RPMI7951 (cell line): Measurements from ENCODE around the gene ZFAND6. TPM values are rescaled to one million over a fixed set of nuclear protein-coding genes. Genes with fewer than 3 reads are reported as not detected.

Experiments
- total RNA-seq: library from RNA; depleted of rRNA; stranded (reverse); fragments of >200 nt; shearing (Covaris generic); gene quantifications from 2 replicates; pipeline ENCODE4 v1.2.3, GENCODE V29; 2014; rRNA removed

ZFAND6 gene
- total RNA-seq, 1 experiment from 2014 or later = 175 TPM

Other genes with a start within 250 kb of the ZFAND6 start
- 43.3 and 45.5 TPM in 2 replicates for gene MTHFS, start 162.7 kb upstream of the ZFAND6 start, total RNA-seq
- gene BCL2A1, start 88.5 kb upstream of the ZFAND6 start, total RNA-seq = 3.0 and 5.2 TPM in 2 replicates
- 162 and 172 TPM in 2 replicates for gene FAH, start 93.3 kb downstream of the ZFAND6 start, total RNA-seq
- under 0.01 TPM in 1 of 2 replicates, not detected in the other for gene CTXND1, start 192.5 kb downstream of the ZFAND6 start, total RNA-seq